Neuronal stem cell (in vitro differentiated cells): ENCODE data around the gene FAAH2.

Source experiments
- DNase-seq: peaks from one replicate; pipeline ENCODE4 v3.0.0-alpha.2; 2013; ENCODE audit warnings: low spot score
- H2AFZ ChIP-seq: one replicate; pipeline ENCODE4 v1.6.1; 2013; ENCODE audit warnings: mild to moderate bottlenecking, low read length, inconsistent platforms
- H2AK5ac ChIP-seq: 2 replicates; pipeline ENCODE4 v1.6.1; 2013; ENCODE audit warnings: low read depth, mild to moderate bottlenecking, inconsistent platforms, low read length, moderate library complexity, mixed read lengths
- H2BK120ac ChIP-seq: 2 replicates; pipeline ENCODE4 v1.6.1; 2013; ENCODE audit warnings: low read depth, mild to moderate bottlenecking, inconsistent platforms, low read length, moderate library complexity, mixed read lengths
- H2BK12ac ChIP-seq: one replicate; pipeline ENCODE4 v1.6.1; 2013; ENCODE audit warnings: low read length, inconsistent platforms
- H2BK15ac ChIP-seq: 2 replicates; pipeline ENCODE4 v1.6.1; 2013; ENCODE audit warnings: mild to moderate bottlenecking, low read length, inconsistent platforms, mixed read lengths
- H2BK5ac ChIP-seq: one replicate; pipeline ENCODE4 v1.6.1; 2013; ENCODE audit warnings: inconsistent platforms, mild to moderate bottlenecking, low read length, moderate library complexity
- H3K14ac ChIP-seq: one replicate; pipeline ENCODE4 v1.6.1; 2013; ENCODE audit warnings: low read length, inconsistent platforms
- H3K18ac ChIP-seq: 2 replicates; pipeline ENCODE4 v1.6.1; 2013; ENCODE audit warnings: low read length, inconsistent platforms
- H3K23ac ChIP-seq: 2 replicates; pipeline ENCODE4 v1.6.1; 2013; ENCODE audit warnings: low read depth, mild to moderate bottlenecking, mixed read lengths, low read length, inconsistent platforms; ENCODE audit not compliant: poor library complexity
- H3K27ac ChIP-seq: replicated peaks from 3 replicates; pipeline ENCODE4 v1.5.1; 2013; ENCODE audit warnings: low read length, inconsistent platforms
- H3K27me3 ChIP-seq, 3 experiments: 2 replicates each; pipeline ENCODE4 v1.6.1; 2013; ENCODE audit warnings: low read length in 3 of 3, mild to moderate bottlenecking in 2 of 3, inconsistent platforms in 1 of 3, low read depth in 1 of 3, mixed read lengths in 1 of 3, moderate library complexity in 1 of 3; ENCODE audit not compliant: control insufficient read depth in 3 of 3, insufficient read depth in 3 of 3
- H3K36me3 ChIP-seq, 2 donors: replicated peaks in 1 of 2; 2 replicates each; pipeline ENCODE4 v1.6.1; 2013; ENCODE audit warnings: low read length in 2 of 2; ENCODE audit not compliant: control insufficient read depth in 2 of 2, insufficient read depth in 2 of 2
- H3K4ac ChIP-seq: 2 replicates; pipeline ENCODE4 v1.6.1; 2013; ENCODE audit warnings: inconsistent platforms, mild to moderate bottlenecking, low read length, moderate library complexity
- H3K4me1 ChIP-seq, 2 donors: 1 replicate in 1 of 2; 2 replicates in 1 of 2; pipeline ENCODE4 v1.6.1; 2013; ENCODE audit warnings: low read length in 2 of 2, low read depth in 1 of 2; ENCODE audit not compliant: control insufficient read depth in 2 of 2, insufficient read depth in 1 of 2
- H3K4me2 ChIP-seq: one replicate; pipeline ENCODE4 v1.6.1; 2013; ENCODE audit warnings: mild to moderate bottlenecking, low read length, inconsistent platforms; ENCODE audit not compliant: insufficient read depth, poor library complexity, severe bottlenecking
- H3K4me3 ChIP-seq, 2 donors: 2 replicates each; pipeline ENCODE4 v1.5.1; 2013; ENCODE audit warnings: low read length in 2 of 2, mild to moderate bottlenecking in 2 of 2, inconsistent platforms in 1 of 2, moderate library complexity in 1 of 2
- H3K79me1 ChIP-seq: one replicate; pipeline ENCODE4 v1.6.1; 2013; ENCODE audit warnings: low read depth, mild to moderate bottlenecking, inconsistent platforms, low read length, moderate library complexity
- H3K9ac ChIP-seq: one replicate; pipeline ENCODE4 v1.6.1; 2013; ENCODE audit warnings: mild to moderate bottlenecking, low read depth, low read length, inconsistent platforms; ENCODE audit not compliant: poor library complexity
- H3K9me3 ChIP-seq, 2 donors: replicated peaks in 1 of 2; 2 replicates each; pipeline versions ENCODE3 to v1.6.1; 2013; ENCODE audit warnings: low read length in 2 of 2, mild to moderate bottlenecking in 2 of 2, inconsistent platforms in 1 of 2, low read depth in 1 of 2, mixed read lengths in 1 of 2, moderate library complexity in 1 of 2; ENCODE audit not compliant: control insufficient read depth in 2 of 2, insufficient read depth in 1 of 2
- H4K8ac ChIP-seq: one replicate; pipeline ENCODE4 v1.6.1; 2013; ENCODE audit warnings: low read depth, mild to moderate bottlenecking, inconsistent platforms, low read length, moderate library complexity
- H4K91ac ChIP-seq: one replicate; pipeline ENCODE4 v1.6.1; 2013; ENCODE audit warnings: low read length, low read depth, mild to moderate bottlenecking, inconsistent platforms; ENCODE audit not compliant: poor library complexity
- WGBS, 2 donors: extraction: QIAGEN DNeasy Blood & Tissue Kit; methylation state at CpG; one replicate each; pipeline ENCODE4 v1.1.7; 2013; ENCODE audit warnings: missing lambda C conversion rate in 2 of 2, mixed read lengths in 1 of 2; ENCODE audit not compliant: insufficient read length in 2 of 2, insufficient replicate concordance in 1 of 2; ENCODE audit errors: extremely low coverage in 2 of 2; 5-methylcytosine and 5-hydroxymethylcytosine counted together

Gene FAAH2

DNA sequence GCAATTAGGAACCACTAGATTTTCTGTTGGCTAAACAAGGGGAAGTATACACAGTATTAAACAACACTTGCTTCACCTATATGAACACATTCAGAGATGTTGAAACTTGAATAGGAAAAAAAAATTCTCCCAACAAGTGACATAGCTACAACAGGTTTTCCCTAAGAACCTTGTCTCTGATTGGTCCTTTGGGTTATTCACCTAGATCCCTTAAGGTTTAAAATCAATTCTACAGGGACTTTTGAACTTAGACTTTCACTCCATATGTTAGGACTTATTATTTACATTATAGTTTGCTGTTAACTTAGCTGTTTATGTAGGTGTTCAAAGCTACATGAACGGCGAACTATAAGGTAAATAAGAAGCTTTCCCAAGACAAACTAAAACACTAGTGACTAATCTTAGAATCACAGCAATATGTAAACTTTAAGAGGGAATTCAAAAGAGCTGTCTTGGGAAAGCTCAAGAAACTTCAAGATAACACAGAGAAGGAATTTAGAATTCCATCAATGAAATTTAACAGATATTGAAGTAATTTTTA is 233.1 kb downstream of the FAAH2 start:
- no peak overlapping the region for H3K4me3 ChIP-seq
- H3K4me2 ChIP-seq, result no peak overlapping the region
- H4K8ac ChIP-seq, result no peak overlapping the region

DNA sequence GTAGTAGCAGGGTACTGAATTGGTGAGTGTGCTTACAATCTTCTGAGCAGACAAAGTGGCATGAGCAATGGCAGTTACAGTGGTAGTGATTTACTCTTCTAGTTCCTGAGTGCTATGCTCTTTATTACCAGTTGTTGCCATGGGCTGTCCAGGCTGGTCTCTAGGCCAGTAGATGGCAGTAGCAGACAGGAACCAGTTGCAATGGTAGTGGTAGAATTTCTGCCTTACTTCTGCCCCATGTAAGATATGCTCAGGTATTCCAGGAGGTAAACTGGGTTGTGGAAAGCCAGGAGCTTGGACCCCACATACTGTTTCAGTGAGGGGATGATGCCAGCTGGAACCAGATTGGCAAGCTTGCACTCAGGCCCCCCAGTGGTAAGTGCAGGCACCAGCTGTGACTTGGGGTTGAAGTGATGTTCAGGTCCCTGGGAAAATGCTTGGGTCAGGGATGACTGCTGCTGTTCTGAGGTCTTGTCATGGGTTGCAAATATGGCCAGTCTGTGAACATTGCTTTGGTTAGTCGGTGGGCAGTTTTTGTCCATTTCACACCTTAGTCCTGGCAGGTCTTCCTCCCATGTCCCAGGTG is 242.3 kb downstream of the FAAH2 start:
- no peak for DNase-seq
- H3K27ac ChIP-seq, result no peak overlapping the region
- no peak overlapping the region for H2AK5ac ChIP-seq
- no peak overlapping the region for H3K9ac ChIP-seq
- H3K9me3 ChIP-seq, result no peaks in the 10 kb centered on the region
- WGBS, 2 donors, result no CpG with 5 or more reads among the region's 1 CpG
- no peak overlapping the region for H3K14ac ChIP-seq
- no peak overlapping the region for H3K4me2 ChIP-seq
- no peak overlapping the region for H2AFZ ChIP-seq
- no peak overlapping the region for H2BK5ac ChIP-seq
- H3K36me3 ChIP-seq, result no peaks in the 10 kb centered on the region
- H3K18ac ChIP-seq, result no peak overlapping the region
- no peak overlapping the region for H2BK12ac ChIP-seq
- H4K8ac ChIP-seq, result no peak overlapping the region
- no peak overlapping the region for H2BK15ac ChIP-seq
- no peak overlapping the region for H3K23ac ChIP-seq
- no peak overlapping the region for H3K4ac ChIP-seq
- no peaks in the 10 kb centered on the region for H3K27me3 ChIP-seq
- no peak overlapping the region for H3K4me3 ChIP-seq
- H2BK120ac ChIP-seq, result no peak overlapping the region
- H3K79me1 ChIP-seq, result no peaks in the 10 kb centered on the region
- H4K91ac ChIP-seq, result no peak overlapping the region
- H3K4me1 ChIP-seq, result no peaks in the 10 kb centered on the region

More for the DNA sequence above, 233.1 kb downstream of the FAAH2 start:
- Histone ChIP-seq H2BK5ac (no peak overlapping the region), H3K9me3 (peaks cover 0 to 1% of the 10 kb centered on the region in 2 donors), H4K91ac (no peak overlapping the region), H3K4me1 (no peaks in the 10 kb centered on the region), H3K14ac (no peak overlapping the region), H3K27me3 (no peaks in the 10 kb centered on the region), H2BK15ac (no peak overlapping the region), H3K27ac (no peak overlapping the region), H3K36me3 (no peaks in the 10 kb centered on the region), H2BK12ac (no peak overlapping the region), H2BK120ac (no peak overlapping the region), H3K79me1 (no peaks in the 10 kb centered on the region), H3K23ac (no peak overlapping the region), H3K18ac (no peak overlapping the region), H2AFZ (no peak overlapping the region), H3K4ac (no peak overlapping the region), H3K9ac (no peak overlapping the region), H2AK5ac (no peak overlapping the region)
- WGBS, 2 donors, result no CpG with 5 or more reads among the region's 2 CpGs
- DNase-seq, result no peak
